ENCODE data around the gene MICAL3.

The MICAL3 gene

GRCh38 chr22:17903564-17904295 lies 120.6 kb downstream of the MICAL3 start:
- DNase-seq: no peak

- no peak for DNase-seq
Measured at GRCh38 chr22:17902960-17903359, 121.4 kb downstream of the MICAL3 start.

DNA sequence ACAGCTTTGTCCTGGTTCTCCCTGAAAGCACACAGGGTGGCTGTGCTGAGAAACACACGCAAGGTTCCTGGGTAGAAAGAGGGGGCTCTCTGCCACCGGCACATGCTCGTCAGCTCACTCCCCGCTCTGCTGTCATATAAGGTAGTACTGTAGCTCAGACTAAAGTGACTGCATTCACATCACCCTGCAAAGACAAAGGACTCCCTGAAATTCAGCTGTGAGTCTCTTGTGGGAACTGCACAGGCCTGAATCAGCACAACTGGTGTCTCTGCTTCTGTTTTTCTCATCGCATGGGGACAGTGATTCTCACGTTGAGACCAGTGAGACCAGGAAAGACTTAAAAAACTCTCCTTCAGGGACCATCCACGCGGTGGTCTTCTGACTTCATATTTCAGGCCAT lies 126.0 kb downstream of the MICAL3 start:
- DNase-seq: no peak

GRCh38 chr22:17897858-17898257 lies 126.5 kb downstream of the MICAL3 start:
- no peak for DNase-seq

DNA sequence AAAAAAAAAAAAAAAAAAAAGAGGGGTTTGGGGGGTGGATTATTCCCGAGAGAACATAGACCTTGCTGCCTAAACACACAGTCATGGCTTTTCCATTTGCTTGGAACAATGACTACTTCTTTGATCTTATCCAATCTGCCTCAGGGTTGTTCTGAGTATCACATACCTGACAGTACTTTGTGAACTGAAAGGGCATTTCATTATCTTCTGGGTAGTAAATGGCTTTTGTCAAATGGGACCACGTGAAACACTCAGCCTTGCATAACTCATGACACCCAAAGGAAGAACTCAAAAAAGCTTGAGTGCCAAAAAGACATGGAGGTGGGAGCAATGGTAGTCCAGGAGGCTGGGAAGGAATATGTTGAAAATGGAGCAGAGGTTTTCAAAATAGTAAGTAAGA lies 126.9 kb downstream of the MICAL3 start:
- DNase-seq: no peak

DNA sequence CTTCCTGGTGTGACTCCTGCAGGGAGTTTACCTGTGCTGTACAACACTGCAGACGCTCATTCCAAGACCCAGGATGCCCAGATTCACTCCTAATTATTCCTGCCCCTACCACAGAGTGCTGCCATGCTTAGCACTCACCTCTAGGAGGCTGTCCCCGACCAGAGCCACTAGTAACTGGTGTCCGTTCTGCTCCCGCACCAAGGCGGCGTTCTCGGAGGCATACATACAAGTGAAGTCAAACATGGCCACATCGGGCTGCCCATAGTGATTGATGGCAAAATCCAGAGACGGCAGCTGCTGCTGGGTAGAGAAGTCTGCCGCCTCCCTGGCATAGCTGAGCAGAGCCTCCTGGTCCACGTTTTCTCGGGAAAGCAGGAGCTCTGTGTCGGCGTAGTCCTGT lies 127.8 kb downstream of the MICAL3 start:
- no peak for DNase-seq

DNA sequence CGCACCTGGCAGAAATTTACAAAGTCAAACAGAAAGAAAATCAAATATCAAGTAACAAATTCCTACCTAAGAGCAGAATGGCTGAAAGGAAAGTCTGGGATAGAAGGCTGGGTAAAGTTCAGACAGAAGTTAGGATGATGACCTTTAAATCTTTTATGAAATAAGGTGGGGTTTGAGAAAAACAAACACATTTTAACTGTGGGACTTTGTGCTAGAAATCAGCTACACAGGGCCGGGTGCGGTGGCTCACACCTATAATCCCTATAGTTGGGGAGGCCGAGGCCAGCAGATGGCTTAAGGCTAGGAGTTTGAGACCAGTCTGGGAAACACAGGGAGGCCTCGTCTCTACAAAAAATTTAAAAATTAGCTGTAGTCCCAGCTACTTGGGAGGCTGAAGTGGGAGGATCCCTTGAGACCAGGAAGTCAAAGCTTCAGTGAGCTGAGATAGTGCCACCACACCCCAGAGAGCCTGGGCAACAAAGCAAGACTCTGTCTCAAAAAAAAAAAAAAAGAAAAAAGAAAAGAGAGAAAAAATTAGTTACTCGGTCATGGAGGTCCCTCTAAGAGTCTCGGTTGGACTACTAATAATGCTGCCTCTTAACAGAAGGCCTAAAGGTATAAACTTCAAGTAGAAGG lies 130.3 kb downstream of the MICAL3 start:
- no peak for DNase-seq

- no peak for DNase-seq
Measured at GRCh38 chr22:17892376-17892775, 132.0 kb downstream of the MICAL3 start.

- no peak for DNase-seq
Measured at GRCh38 chr22:17891481-17892167, 132.7 kb downstream of the MICAL3 start.

DNA sequence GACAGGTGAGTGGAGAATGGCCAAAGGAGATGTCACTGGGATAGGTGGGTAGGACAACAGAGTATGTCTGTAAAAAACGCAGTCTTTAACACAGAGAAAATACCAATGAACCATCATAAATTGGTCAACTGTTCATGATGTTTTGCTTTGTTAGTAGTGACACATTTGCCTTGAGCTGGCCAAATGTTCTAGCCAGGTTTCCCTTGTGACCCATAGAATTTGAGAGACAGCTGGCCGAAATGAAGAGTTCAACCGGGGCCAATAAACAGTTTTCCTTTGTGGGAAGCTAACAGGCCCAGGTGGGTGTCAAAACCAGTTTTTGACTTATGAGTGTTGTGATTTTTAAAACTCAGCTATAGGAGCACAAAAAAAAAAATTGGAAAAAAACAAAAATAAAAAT lies 133.5 kb downstream of the MICAL3 start:
- no peak for DNase-seq

GRCh38 chr22:17890245-17890671 lies 134.1 kb downstream of the MICAL3 start:
- no peak for DNase-seq

GRCh38 chr22:17888855-17889254 lies 135.5 kb downstream of the MICAL3 start:
- DNase-seq: no peak

- no peak for DNase-seq
Measured at GRCh38 chr22:17888439-17888838, 135.9 kb downstream of the MICAL3 start.

- no peak for DNase-seq
Measured at GRCh38 chr22:17884893-17885292, 139.5 kb downstream of the MICAL3 start.

DNA sequence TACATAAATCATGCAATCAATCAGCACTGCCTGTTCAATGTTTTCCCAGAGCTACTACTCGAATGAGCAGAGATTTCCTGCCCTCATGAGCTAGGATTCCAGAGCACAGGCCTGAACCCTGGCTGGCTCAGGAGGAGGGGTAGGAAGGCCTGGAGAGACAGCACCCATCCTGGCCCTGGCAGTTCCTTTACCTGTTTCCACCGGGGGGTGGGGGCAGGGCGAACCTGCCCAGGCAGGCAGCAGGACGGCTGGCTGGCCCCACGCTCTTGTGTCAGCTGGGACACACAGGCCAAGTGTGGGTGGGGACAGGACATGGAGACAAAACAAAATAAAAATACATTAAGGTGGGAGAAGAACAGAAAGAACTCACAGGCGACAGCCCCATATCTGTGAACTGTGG lies 140.3 kb downstream of the MICAL3 start:
- DNase-seq: no peak

DNA sequence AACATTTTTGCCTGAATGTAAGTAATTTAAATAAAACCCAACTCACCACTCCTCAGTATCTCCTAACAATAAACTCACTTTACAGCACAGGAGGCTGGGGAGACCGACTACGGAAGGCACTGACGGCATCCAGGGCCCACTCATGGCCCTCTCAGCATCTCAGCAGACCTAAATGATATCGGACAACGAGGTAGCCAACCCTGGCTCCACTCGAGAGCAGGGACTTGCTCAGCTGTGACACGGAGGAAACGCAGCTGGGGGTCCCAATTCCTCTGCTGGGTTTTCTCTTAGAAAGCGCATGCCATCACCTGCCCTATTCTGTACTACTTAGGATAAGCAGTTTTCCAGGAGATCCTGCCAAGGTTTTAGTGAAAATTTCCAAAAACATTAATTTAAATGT lies 141.0 kb downstream of the MICAL3 start:
- DNase-seq: no peak

DNA sequence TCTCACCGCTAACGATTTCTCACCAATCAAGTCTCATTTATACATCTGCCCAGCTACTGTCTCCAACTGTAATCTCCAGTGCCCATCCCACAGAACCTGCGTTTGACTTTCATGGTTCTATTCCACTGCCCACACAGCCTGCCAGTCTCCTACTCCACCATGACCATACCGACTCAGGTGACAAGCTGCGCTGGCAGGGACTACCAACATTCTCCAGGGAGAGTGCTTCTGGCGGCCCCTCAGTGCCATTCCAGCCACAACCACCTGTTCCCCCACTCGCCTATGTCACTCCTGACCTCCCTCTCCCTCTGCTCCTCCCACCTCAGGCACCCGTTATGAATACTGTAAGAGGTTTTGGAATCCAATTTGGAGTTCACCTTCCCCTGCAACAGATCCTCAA lies 141.6 kb downstream of the MICAL3 start:
- no peak for DNase-seq

- no peak for DNase-seq
Measured at GRCh38 chr22:17882162-17882561, 142.2 kb downstream of the MICAL3 start.

- DNase-seq: no peak
Measured at GRCh38 chr22:17881366-17881765, 143.0 kb downstream of the MICAL3 start.

DNA sequence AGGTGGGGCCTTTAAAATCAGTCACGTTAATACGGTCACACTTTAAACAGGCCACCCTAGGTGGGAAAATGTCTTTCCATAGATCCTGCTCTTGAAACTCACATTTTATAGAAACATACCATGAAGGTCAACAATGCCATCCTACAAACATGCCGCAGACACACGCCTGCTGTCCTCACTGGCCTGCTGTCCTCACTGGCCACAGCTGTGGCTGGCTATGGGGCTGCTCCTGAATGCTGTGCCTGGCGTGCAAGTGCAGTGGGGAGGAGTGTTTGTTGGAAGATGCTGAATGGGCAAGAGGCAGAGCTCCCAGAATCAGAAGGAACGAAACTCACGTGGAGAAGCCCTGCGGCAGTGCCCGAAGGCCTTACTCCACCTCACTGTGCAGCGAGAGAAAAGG lies 143.9 kb downstream of the MICAL3 start:
- no peak for DNase-seq

- no peak for DNase-seq
Measured at GRCh38 chr22:17880020-17880419, 144.3 kb downstream of the MICAL3 start.

DNA sequence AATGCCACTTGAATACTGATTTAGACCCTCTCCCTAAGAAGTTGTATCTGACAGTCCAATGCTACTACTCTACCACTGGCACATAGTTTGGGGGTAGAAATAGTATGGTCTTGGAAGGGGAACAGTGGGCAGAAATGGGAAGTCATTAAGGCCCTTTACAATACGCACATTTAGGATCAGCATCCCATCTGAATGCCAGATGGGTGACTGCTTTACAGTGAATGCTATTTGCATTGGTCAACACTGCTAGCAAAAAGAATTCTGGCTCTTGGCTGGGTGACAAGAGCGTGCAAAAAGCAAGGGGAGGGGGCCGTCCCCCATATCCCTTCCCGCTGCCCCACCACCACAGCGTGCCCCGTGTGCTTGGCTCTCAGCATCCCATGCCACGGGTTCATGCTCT lies 145.4 kb downstream of the MICAL3 start:
- DNase-seq: no peak

- no peak for DNase-seq
Measured at GRCh38 chr22:17878186-17878694, 146.1 kb downstream of the MICAL3 start.

All from activated CD4-positive, CD25-positive, alpha-beta regulatory T cell (primary cell).